Heart left ventricle (tissue), 13 donors: Measurements from ENCODE around the gene CCDC181.

Experiments used
- CTCF ChIP-seq, 12 donors: fragments of 200-600 bp; sonication (generic) in 4 of 12; IDR thresholded peaks; one replicate each; pipeline versions ENCODE4 v1.5.0 to v1.8.0; 2018 to 2022; ENCODE audit warnings: antibody characterized with exemption in 12 of 12, mild to moderate bottlenecking in 5 of 12
- POLR2A ChIP-seq, 2 donors: fragments of 450-650 bp; IDR thresholded peaks; one replicate each; pipeline ENCODE4 v1.6.1; 2017; ENCODE audit warnings: antibody characterized with exemption in 2 of 2, mild to moderate bottlenecking in 2 of 2, moderate library complexity in 2 of 2
- donor health status: ischemic (EF 13 %, LVEDD 7.1; RV severe dilation, severe dysfunction).
- donor health status: DM: no; HTN: yes; CAD: no.
- donor health status: DM: no; HTN: no; CAD: no.
- donor health status: ischemic (EF 25% LVEDD 6.9; RV normal size, moderate dysfunction).
- donor health status: ischemic (EF 25% LVEDD 5.7; RV mildly dilated, moderate dysfunction).
- donor health status: ischemic (EF 35%, LVEDD 5.7; RV mildly dilated, moderate dysfunction).
- donor health status: nonischemic (EF 11% LVEDD 7.7; RV severe dilation, severe dysfunction).
- donor health status: DM: yes; HTN: yes; CAD: no.
- donor health status: PGD.
- donor health status: ischemic (EF 29% LVEDD 5.4; RV normal size, mild dysfunction).
- donor health status: nonischemic (EF 23%, LVEDD 6.1; RV moderate dilation, normal function).

- no peak for TF ChIP-seq POLR2A (IDR thresholded peaks at IDR 0.05)
- TF ChIP-seq CTCF (IDR thresholded peaks at IDR 0.05) = no peak
Measured at GRCh38 chr1:169395955-169396354, 31.3 kb downstream of the CCDC181 start.
